Tibial nerve (tissue), 4 donors: ENCODE data around the gene RAB11FIP4.

Experiments
- EP300 ChIP-seq, 2 donors: sonication (generic); formaldehyde crosslinking; IDR thresholded peaks; one replicate each; pipeline ENCODE4 v1.6.1; 2017; ENCODE audit warnings: antibody characterized with exemption in 2 of 2, mild to moderate bottlenecking in 1 of 2
- TF ChIP-seq, protein P1 (sequence below), 5 experiments: fragments of 200-600 bp in 3 of 5; fragments of 450-650 bp in 2 of 5; sonication (generic) in 3 of 5; IDR thresholded peaks; one replicate each; pipeline ENCODE4 v1.5.1; 2016 to 2019; ENCODE audit warnings: antibody characterized with exemption in 5 of 5, mild to moderate bottlenecking in 3 of 5, moderate library complexity in 2 of 5

DNA sequence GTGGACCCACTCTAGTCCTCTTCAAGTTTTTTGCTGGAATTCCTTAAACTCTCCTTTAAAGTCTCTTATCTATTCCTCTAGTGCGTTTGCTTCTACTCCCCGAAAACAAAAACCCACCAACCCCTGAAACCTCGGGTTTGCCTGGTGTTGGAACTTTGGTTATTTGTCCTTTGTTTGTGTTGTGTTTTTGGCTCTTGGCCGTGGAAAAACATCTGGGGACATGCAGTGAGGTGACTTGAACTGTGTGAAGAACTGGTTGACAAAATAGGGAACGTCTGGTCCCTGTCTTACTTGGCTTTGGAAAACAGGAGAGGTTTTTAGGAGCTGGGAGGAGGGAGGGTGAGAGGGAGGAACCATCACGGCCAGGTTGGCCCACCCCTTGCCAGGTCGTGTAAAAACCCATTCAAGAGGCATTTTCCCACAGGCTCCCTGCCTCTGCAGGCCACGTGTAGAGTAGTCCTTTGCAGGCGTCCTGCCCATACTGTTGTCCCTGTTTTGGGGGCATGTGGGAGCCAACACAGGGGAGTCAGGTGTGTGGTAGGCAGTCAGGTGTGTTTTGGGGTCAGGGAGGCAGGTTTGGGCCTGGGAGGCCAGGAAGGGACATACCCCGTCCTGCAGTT lies 169.3 kb downstream of the RAB11FIP4 start:
- TF ChIP-seq EP300 (IDR thresholded peaks at IDR 0.05): no peak
- TF ChIP-seq, protein P1, sequence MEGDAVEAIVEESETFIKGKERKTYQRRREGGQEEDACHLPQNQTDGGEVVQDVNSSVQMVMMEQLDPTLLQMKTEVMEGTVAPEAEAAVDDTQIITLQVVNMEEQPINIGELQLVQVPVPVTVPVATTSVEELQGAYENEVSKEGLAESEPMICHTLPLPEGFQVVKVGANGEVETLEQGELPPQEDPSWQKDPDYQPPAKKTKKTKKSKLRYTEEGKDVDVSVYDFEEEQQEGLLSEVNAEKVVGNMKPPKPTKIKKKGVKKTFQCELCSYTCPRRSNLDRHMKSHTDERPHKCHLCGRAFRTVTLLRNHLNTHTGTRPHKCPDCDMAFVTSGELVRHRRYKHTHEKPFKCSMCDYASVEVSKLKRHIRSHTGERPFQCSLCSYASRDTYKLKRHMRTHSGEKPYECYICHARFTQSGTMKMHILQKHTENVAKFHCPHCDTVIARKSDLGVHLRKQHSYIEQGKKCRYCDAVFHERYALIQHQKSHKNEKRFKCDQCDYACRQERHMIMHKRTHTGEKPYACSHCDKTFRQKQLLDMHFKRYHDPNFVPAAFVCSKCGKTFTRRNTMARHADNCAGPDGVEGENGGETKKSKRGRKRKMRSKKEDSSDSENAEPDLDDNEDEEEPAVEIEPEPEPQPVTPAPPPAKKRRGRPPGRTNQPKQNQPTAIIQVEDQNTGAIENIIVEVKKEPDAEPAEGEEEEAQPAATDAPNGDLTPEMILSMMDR (IDR thresholded peaks at IDR 0.05): no peak
